Measurements from ENCODE around the gene HTR6.

The HTR6 gene

GRCh38 chr1:19695772-19696171, 31.1 kb downstream of the HTR6 start:
- TF ChIP-seq SIN3A (IDR thresholded peaks at IDR 0.05; ENCODE audit: borderline replicate concordance, insufficient read depth, low read length), result no peak
- no peak for TF ChIP-seq FOXP2 (optimal IDR thresholded peaks at IDR 0.05; ENCODE audit: borderline replicate concordance, extremely low read depth, extremely low read length, insufficient read depth)
- no peak for TF ChIP-seq REST (IDR thresholded peaks at IDR 0.05; ENCODE audit: insufficient read depth in 1 of 2, low read depth in 2 of 2, low read length in 2 of 2)
- no peak for TF ChIP-seq TAF1 (IDR thresholded peaks at IDR 0.05; ENCODE audit: borderline replicate concordance, insufficient read depth, low read length)
- TF ChIP-seq POLR2AphosphoS5 (IDR thresholded peaks at IDR 0.05; ENCODE audit: low read depth, low read length), result no peak

GRCh38 chr1:19696820-19697219, 32.1 kb downstream of the HTR6 start:
- TF ChIP-seq TAF1 (IDR thresholded peaks at IDR 0.05; ENCODE audit: borderline replicate concordance, insufficient read depth, low read length), result no peak
- no peak for TF ChIP-seq FOXP2 (optimal IDR thresholded peaks at IDR 0.05; ENCODE audit: borderline replicate concordance, extremely low read depth, extremely low read length, insufficient read depth)
- no peak for TF ChIP-seq POLR2AphosphoS5 (IDR thresholded peaks at IDR 0.05; ENCODE audit: low read depth, low read length)
- TF ChIP-seq SIN3A (IDR thresholded peaks at IDR 0.05; ENCODE audit: borderline replicate concordance, insufficient read depth, low read length), result no peak

- TF ChIP-seq SIN3A (IDR thresholded peaks at IDR 0.05; ENCODE audit: borderline replicate concordance, insufficient read depth, low read length) (no peak), REST (IDR thresholded peaks at IDR 0.05; ENCODE audit: insufficient read depth in 1 of 2, low read depth in 2 of 2, low read length in 2 of 2) (no peak), TAF1 (IDR thresholded peaks at IDR 0.05; ENCODE audit: borderline replicate concordance, insufficient read depth, low read length) (no peak), FOXP2 (optimal IDR thresholded peaks at IDR 0.05; ENCODE audit: borderline replicate concordance, extremely low read depth, extremely low read length, insufficient read depth) (no peak), POLR2AphosphoS5 (IDR thresholded peaks at IDR 0.05; ENCODE audit: low read depth, low read length) (no peak)
Measured at GRCh38 chr1:19698181-19698580, 33.5 kb downstream of the HTR6 start.

DNA sequence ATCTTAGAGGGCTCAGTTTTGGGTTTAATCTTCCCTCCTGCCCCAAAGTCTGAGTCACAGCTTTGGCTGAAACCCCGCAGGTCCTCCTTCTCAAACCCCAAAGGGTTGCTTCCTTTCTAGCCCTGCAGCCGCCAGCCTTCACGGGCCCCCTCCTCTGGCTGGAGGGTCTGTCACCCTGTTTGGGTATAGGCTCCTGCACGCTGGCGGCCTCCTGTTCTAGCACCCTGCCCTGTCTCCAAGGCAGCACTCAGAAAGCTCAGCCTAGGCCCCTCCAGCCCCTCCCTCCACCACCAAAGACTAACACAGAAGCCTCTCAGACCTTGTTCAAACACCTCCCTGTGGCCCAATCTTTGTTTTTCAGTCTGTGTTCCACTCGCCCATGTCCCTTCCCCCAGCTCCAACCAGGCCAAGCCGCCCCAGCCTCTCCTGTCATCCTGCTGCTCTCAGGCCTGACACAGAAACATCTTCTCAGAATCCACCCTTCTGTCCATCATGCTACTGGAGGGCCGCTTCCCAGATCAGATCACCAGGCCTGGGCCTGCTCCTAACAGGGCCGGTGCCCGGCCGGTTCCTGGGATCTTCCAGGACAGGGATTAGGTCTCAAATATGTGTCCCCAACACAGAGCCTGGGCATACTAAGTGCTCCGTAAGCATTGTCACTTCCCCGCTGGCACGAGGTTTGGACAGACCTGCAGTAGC, 35.6 kb downstream of the HTR6 start:
- no peak for TF ChIP-seq POLR2AphosphoS5 (IDR thresholded peaks at IDR 0.05; ENCODE audit: low read depth, low read length)
- TF ChIP-seq TAF1 (IDR thresholded peaks at IDR 0.05; ENCODE audit: borderline replicate concordance, insufficient read depth, low read length), result no peak
- TF ChIP-seq FOXP2 (optimal IDR thresholded peaks at IDR 0.05; ENCODE audit: borderline replicate concordance, extremely low read depth, extremely low read length, insufficient read depth), result no peak
- no peak for TF ChIP-seq REST (IDR thresholded peaks at IDR 0.05; ENCODE audit: insufficient read depth in 1 of 2, low read depth in 2 of 2, low read length in 2 of 2)
- TF ChIP-seq SIN3A (IDR thresholded peaks at IDR 0.05; ENCODE audit: borderline replicate concordance, insufficient read depth, low read length), result no peak

DNA sequence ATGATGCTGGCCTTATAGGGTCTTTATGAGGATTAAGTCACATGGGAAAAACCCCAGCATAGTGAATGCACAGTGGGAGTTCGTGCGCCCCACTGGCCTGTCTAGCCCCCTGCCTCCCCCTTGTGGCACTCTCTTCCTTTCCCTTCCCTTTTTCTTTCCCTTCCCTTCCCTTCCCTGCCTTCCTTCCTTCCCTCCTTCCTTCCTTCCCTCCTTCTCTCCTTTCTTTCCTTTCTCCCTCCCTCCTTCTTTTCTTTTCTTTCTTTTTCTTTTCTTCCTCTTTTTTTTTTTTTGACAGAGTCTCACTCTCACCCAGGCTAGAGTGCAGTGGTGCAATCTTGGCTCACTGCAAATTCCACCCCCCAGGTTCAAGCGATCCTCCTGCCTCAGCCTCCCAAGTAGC, 38.6 kb downstream of the HTR6 start:
- TF ChIP-seq SIN3A (IDR thresholded peaks at IDR 0.05; ENCODE audit: borderline replicate concordance, insufficient read depth, low read length), result no peak
- TF ChIP-seq POLR2AphosphoS5 (IDR thresholded peaks at IDR 0.05; ENCODE audit: low read depth, low read length), result no peak
- TF ChIP-seq TAF1 (IDR thresholded peaks at IDR 0.05; ENCODE audit: borderline replicate concordance, insufficient read depth, low read length), result no peak
- no peak for TF ChIP-seq REST (IDR thresholded peaks at IDR 0.05; ENCODE audit: insufficient read depth in 1 of 2, low read depth in 2 of 2, low read length in 2 of 2)
- no peak for TF ChIP-seq FOXP2 (optimal IDR thresholded peaks at IDR 0.05; ENCODE audit: borderline replicate concordance, extremely low read depth, extremely low read length, insufficient read depth)

All from PFSK-1 (cell line).